Measurements from ENCODE around the gene TPI1. TPM values are rescaled to one million over a fixed set of nuclear protein-coding genes. Genes with fewer than 3 reads are reported as not detected.
"Not testable (repeated sequence)": the region's sequence is repeated elsewhere in the genome, so short reads cannot be mapped to it uniquely, and the experiment has no call there.

The TPI1 gene
- total and polyA plus RNA-seq, 2 experiments from 2014 or later: 1,963 to 4,448 TPM

GRCh38 chr12:6863586-6864321 lies 3.6 kb upstream of the TPI1 start:
- peaks cover 49% of the 10 kb centered on the region for H3K36me3 ChIP-seq

GRCh38 chr12:6865307-6865706 lies 2.0 kb upstream of the TPI1 start:
- not testable (repeated sequence) for H3K4me3 ChIP-seq; H3K27ac ChIP-seq; H3K4me1 ChIP-seq (ENCODE audit: low read depth); H3K27me3 ChIP-seq; H3K9me3 ChIP-seq (ENCODE audit: low read depth); DNase-seq (ENCODE audit: low read depth in 1 of 2, low spot score in 1 of 2)
- peaks cover 51% of the 10 kb centered on the region for H3K36me3 ChIP-seq

More at GRCh38 chr12:6863586-6864321, 3.6 kb upstream of the TPI1 start:
- peaks cover 1% of the 10 kb centered on the region for H3K4me1 ChIP-seq (ENCODE audit: low read depth)
- DNase-seq (ENCODE audit: low read depth in 1 of 2, low spot score in 1 of 2): no peak
- no peak overlapping the region for H3K27ac ChIP-seq
- no peaks in the 10 kb centered on the region for H3K9me3 ChIP-seq (ENCODE audit: low read depth)
- no peak for TF ChIP-seq CTCF (IDR thresholded peaks at IDR 0.05; ENCODE audit: low read depth, low read length)
- H3K27me3 ChIP-seq: no peaks in the 10 kb centered on the region
- H3K4me3 ChIP-seq: no peak overlapping the region

GRCh38 chr12:6866163-6866919 lies 990 bp upstream of the TPI1 start:
- no peak overlapping the region for H3K4me3 ChIP-seq
- peaks cover 50% of the 10 kb centered on the region for H3K36me3 ChIP-seq

GRCh38 chr12:6866920-6867412 lies 365 bp upstream of the TPI1 start:
- DNase-seq (ENCODE audit: low read depth in 1 of 2, low spot score in 1 of 2): no peak
- H3K27ac ChIP-seq: no peak overlapping the region
- no peaks in the 10 kb centered on the region for H3K27me3 ChIP-seq
- H3K9me3 ChIP-seq (ENCODE audit: low read depth): no peaks in the 10 kb centered on the region
- peaks cover 50% of the 10 kb centered on the region for H3K36me3 ChIP-seq
- peaks cover 7% of the 10 kb centered on the region for H3K4me1 ChIP-seq (ENCODE audit: low read depth)
- TF ChIP-seq CTCF (IDR thresholded peaks at IDR 0.05; ENCODE audit: low read depth, low read length): no peak
- H3K4me3 ChIP-seq: peak overlapping the region; percentile 97

More at GRCh38 chr12:6866163-6866919, 990 bp upstream of the TPI1 start:
- Histone ChIP-seq H3K27ac (no peak overlapping the region), H3K27me3 (no peaks in the 10 kb centered on the region), H3K9me3 (ENCODE audit: low read depth) (no peaks in the 10 kb centered on the region), H3K4me1 (ENCODE audit: low read depth) (peaks cover 7% of the 10 kb centered on the region)
- TF ChIP-seq CTCF (IDR thresholded peaks at IDR 0.05; ENCODE audit: low read depth, low read length): no peak
- no peak for DNase-seq (ENCODE audit: low read depth in 1 of 2, low spot score in 1 of 2)

DNA sequence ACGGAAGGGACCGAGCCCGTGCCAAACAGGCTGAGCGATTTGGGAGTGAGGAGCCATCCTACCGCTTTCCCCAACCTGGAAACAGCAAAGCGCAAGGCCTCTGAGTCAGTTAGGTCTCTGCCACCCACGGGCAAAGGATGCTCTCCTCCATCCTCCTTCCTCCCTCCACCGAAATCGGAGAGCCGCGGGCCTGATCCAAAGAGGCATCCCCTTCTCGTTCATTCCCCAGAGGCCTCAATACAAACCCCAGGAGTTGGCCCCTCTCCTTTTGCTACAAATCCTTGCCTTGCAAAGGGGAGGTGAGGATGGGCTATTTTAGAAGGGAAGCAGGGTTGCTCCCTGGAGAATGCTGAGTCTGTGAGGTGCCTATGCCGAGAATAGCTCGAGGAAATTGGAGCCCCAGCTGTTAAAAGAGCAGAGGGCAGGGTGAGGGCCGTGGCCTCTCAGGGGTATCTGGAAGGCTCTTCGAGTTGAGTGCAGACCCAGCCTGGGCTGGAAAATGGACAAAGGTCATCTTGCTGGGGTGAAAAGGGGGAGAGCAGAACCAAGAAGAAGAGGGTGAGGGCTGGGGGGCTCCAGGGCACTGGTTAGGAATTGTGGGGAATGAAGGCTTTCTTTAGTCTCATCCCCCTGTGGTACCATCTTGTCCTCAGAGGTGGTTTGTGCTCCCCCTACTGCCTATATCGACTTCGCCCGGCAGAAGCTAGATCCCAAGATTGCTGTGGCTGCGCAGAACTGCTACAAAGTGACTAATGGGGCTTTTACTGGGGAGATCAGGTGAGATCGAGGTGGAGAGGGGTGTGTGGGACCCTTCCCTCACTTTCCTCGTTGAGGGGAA lies 1.1 kb downstream of the TPI1 start:
- Histone ChIP-seq H3K27me3 (no peaks in the 10 kb centered on the region), H3K36me3 (peaks cover 38% of the 10 kb centered on the region)

More for the DNA sequence above, 1.1 kb downstream of the TPI1 start:
- Histone ChIP-seq H3K4me1 (ENCODE audit: low read depth) (peaks cover 7% of the 10 kb centered on the region), H3K4me3 (peak overlapping the region; percentile 97), H3K27ac (peak overlapping the region; percentile 86), H3K9me3 (ENCODE audit: low read depth) (no peaks in the 10 kb centered on the region)
- peak in 1 of 2 donors; percentile 16 for DNase-seq (ENCODE audit: low read depth in 1 of 2, low spot score in 1 of 2)
- peak; percentile 35 for TF ChIP-seq CTCF (IDR thresholded peaks at IDR 0.05; ENCODE audit: low read depth, low read length)

Data from cardiac muscle cell (in vitro differentiated cells and primary cell).